ENCODE results near the gene ALDH7A1. TPM values are rescaled to one million over a fixed set of nuclear protein-coding genes. Genes with fewer than 3 reads are reported as not detected.
"Not testable (repeated sequence)": the region's sequence is repeated elsewhere in the genome, so short reads cannot be mapped to it uniquely, and the experiment has no call there.

Gene ALDH7A1
- total RNA-seq, 1 donor from 2014 or later: 76.6 TPM

- DNase-seq (ENCODE audit: low spot score): no peak
- TF ChIP-seq, protein P1, sequence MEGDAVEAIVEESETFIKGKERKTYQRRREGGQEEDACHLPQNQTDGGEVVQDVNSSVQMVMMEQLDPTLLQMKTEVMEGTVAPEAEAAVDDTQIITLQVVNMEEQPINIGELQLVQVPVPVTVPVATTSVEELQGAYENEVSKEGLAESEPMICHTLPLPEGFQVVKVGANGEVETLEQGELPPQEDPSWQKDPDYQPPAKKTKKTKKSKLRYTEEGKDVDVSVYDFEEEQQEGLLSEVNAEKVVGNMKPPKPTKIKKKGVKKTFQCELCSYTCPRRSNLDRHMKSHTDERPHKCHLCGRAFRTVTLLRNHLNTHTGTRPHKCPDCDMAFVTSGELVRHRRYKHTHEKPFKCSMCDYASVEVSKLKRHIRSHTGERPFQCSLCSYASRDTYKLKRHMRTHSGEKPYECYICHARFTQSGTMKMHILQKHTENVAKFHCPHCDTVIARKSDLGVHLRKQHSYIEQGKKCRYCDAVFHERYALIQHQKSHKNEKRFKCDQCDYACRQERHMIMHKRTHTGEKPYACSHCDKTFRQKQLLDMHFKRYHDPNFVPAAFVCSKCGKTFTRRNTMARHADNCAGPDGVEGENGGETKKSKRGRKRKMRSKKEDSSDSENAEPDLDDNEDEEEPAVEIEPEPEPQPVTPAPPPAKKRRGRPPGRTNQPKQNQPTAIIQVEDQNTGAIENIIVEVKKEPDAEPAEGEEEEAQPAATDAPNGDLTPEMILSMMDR (IDR thresholded peaks at IDR 0.05; ENCODE audit: unreplicated experiment): no peak
- H3K27ac Mint-ChIP-seq (ENCODE audit: unreplicated experiment): no peak overlapping the region
- H3K9me3 Mint-ChIP-seq (ENCODE audit: unreplicated experiment): no peaks in the 10 kb centered on the region
- peaks cover 4% of the 10 kb centered on the region for H3K4me1 Mint-ChIP-seq (ENCODE audit: unreplicated experiment)
- H3K4me3 Mint-ChIP-seq (ENCODE audit: unreplicated experiment): no peak overlapping the region
- H3K27me3 Mint-ChIP-seq (ENCODE audit: unreplicated experiment): peaks cover 2% of the 10 kb centered on the region
- peaks cover 18% of the 10 kb centered on the region for H3K36me3 Mint-ChIP-seq (ENCODE audit: low read depth, unreplicated experiment)
Measured at GRCh38 chr5:126568206-126568755, 26.7 kb downstream of the ALDH7A1 start.

- Mint-ChIP-seq H3K4me3 (ENCODE audit: unreplicated experiment) (no peak overlapping the region), H3K27ac (ENCODE audit: unreplicated experiment) (no peak overlapping the region), H3K9me3 (ENCODE audit: unreplicated experiment) (no peaks in the 10 kb centered on the region), H3K4me1 (ENCODE audit: unreplicated experiment) (no peaks in the 10 kb centered on the region), H3K36me3 (ENCODE audit: low read depth, unreplicated experiment) (peaks cover 12% of the 10 kb centered on the region), H3K27me3 (ENCODE audit: unreplicated experiment) (peaks cover 4% of the 10 kb centered on the region)
- DNase-seq (ENCODE audit: low spot score): no peak
- TF ChIP-seq, protein P1 (IDR thresholded peaks at IDR 0.05; ENCODE audit: unreplicated experiment): no peak
Measured at GRCh38 chr5:126562823-126563222, 32.2 kb downstream of the ALDH7A1 start.

DNA sequence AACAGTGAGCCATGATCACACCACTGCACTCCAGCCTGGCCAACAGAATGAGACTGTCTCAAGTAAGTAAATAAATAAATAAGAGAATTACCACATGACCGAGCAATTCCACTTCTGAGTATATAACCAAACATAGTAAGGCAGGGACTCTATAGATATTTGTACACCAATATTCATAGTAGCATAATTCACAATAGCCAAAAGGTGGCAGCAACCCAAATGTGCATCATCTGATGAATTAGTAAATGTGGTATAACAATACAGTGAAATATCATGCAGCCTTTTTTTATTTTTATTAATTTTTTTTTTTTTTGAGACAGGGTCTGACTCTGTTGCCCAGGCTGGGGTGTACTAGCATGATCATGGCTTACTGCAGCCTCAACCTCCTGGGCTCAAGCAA is 33.1 kb downstream of the ALDH7A1 start:
- Mint-ChIP-seq H3K36me3 (ENCODE audit: low read depth, unreplicated experiment) (peaks cover 12% of the 10 kb centered on the region), H3K27ac (ENCODE audit: unreplicated experiment) (no peak overlapping the region), H3K9me3 (ENCODE audit: unreplicated experiment) (no peaks in the 10 kb centered on the region), H3K4me1 (ENCODE audit: unreplicated experiment) (no peaks in the 10 kb centered on the region), H3K27me3 (ENCODE audit: unreplicated experiment) (peaks cover 4% of the 10 kb centered on the region), H3K4me3 (ENCODE audit: unreplicated experiment) (no peak overlapping the region)
- no peak for DNase-seq (ENCODE audit: low spot score)
- TF ChIP-seq, protein P1 (IDR thresholded peaks at IDR 0.05; ENCODE audit: unreplicated experiment): no peak

DNA sequence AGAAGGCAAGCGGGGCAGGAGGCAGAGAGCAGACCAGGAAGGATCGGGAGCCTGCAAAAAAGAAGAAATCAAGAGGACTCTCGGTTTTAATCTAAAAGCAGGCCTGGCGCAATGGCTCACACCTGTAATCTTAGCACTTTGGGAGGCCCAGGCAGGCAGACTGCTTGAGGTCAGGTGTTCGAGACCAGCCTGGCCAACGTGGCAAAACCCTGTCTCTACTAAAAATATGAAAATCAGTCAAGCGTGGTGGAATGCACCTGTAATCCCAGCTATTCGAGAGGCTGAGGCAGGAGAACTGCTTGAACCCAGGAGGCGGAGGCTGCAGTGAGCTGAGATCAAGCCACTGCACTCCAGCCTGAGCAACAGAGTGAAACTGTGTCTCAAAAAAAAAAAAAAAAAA is 39.9 kb downstream of the ALDH7A1 start:
- not testable (repeated sequence) for H3K27me3 Mint-ChIP-seq (ENCODE audit: unreplicated experiment); H3K4me1 Mint-ChIP-seq (ENCODE audit: unreplicated experiment); H3K27ac Mint-ChIP-seq (ENCODE audit: unreplicated experiment); H3K9me3 Mint-ChIP-seq (ENCODE audit: unreplicated experiment); DNase-seq (ENCODE audit: low spot score); H3K4me3 Mint-ChIP-seq (ENCODE audit: unreplicated experiment)
- H3K36me3 Mint-ChIP-seq (ENCODE audit: low read depth, unreplicated experiment): peaks cover 32% of the 10 kb centered on the region

DNA sequence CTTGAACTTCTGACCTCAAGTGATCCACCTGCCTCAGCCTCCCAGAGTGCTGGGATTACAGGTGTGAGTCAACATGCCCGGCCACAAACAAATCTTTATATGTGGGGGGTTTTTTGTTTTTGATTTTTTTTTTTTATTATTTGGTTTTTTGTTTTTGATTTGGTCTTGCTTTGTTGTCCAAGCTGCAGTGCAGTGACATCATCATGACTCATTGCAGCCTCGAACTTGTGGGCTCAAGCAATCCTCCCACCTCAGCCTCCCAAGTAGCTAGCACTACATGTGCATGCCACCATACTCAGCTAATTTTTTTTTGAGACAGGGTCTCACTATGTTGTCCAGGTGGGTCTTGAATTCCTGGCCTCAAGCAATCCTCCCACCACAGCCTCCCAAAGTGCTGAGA is 42.4 kb downstream of the ALDH7A1 start:
- no peaks in the 10 kb centered on the region for H3K9me3 Mint-ChIP-seq (ENCODE audit: unreplicated experiment)
- no peak overlapping the region for H3K27ac Mint-ChIP-seq (ENCODE audit: unreplicated experiment)
- no peak for DNase-seq (ENCODE audit: low spot score)
- H3K27me3 Mint-ChIP-seq (ENCODE audit: unreplicated experiment): no peaks in the 10 kb centered on the region
- no peak overlapping the region for H3K4me3 Mint-ChIP-seq (ENCODE audit: unreplicated experiment)
- H3K36me3 Mint-ChIP-seq (ENCODE audit: low read depth, unreplicated experiment): peaks cover 24% of the 10 kb centered on the region
- no peaks in the 10 kb centered on the region for H3K4me1 Mint-ChIP-seq (ENCODE audit: unreplicated experiment)
- TF ChIP-seq, protein P1 (IDR thresholded peaks at IDR 0.05; ENCODE audit: unreplicated experiment): no peak
